ENCODE results near the gene MCHR2.

GRCh38 chr6:99933129-99933528, 60.9 kb downstream of the MCHR2 start:
- TF ChIP-seq ZFP41 (tag by site-specific recombination; IDR thresholded peaks at IDR 0.05; ENCODE audit: borderline replicate concordance) (no peak), CTCF (tag by site-specific recombination; IDR thresholded peaks at IDR 0.05) (no peak), ZNF148 (tag by site-specific recombination; IDR thresholded peaks at IDR 0.05; ENCODE audit: borderline replicate concordance) (no peak), ZNF645 (tag by site-specific recombination; IDR thresholded peaks at IDR 0.05) (no peak), ZFHX2 (tag by site-specific recombination; conservative IDR thresholded peaks at IDR 0.05) (no peak), ZNF274 (IDR thresholded peaks at IDR 0.05; ENCODE audit: low read length) (no peak), ZNF274 (tag by site-specific recombination; IDR thresholded peaks at IDR 0.05; ENCODE audit: borderline replicate concordance) (no peak), ZNF132 (tag by site-specific recombination; IDR thresholded peaks at IDR 0.05; ENCODE audit: borderline replicate concordance) (no peak), ZNF48 (tag by site-specific recombination; IDR thresholded peaks at IDR 0.05) (no peak), KLF17 (tag by site-specific recombination; IDR thresholded peaks at IDR 0.05) (no peak), ZBTB44 (tag by site-specific recombination; IDR thresholded peaks at IDR 0.05) (no peak), ATF2 (tag by site-specific recombination; IDR thresholded peaks at IDR 0.05; ENCODE audit: low read depth) (no peak), ZSCAN18 (tag by site-specific recombination; IDR thresholded peaks at IDR 0.05) (no peak), ZBTB7A (tag by site-specific recombination; IDR thresholded peaks at IDR 0.05; ENCODE audit: low read depth) (no peak), TSHZ1 (tag by site-specific recombination; IDR thresholded peaks at IDR 0.05; ENCODE audit: borderline replicate concordance) (no peak)
